GM12878 (cell line): ENCODE data around the gene COL15A1. TPM values are rescaled to one million over a fixed set of nuclear protein-coding genes. Genes with fewer than 3 reads are reported as not detected.

ENCODE experiments used
- ASH2L ChIP-seq: fragments of 300-600, 200-600 bp; sonication (generic); IDR thresholded peaks from 2 replicates; pipeline ENCODE4 v1.6.1; 2017; ENCODE audit warnings: low read depth, mild to moderate bottlenecking, borderline replicate concordance
- CHD2 ChIP-seq: IDR thresholded peaks from 2 replicates; pipeline ENCODE4 v1.6.1; 2011; ENCODE audit warnings: low read depth, low read length, improper control_type of control experiment, borderline replicate concordance
- CREM ChIP-seq: IDR thresholded peaks from 2 replicates; pipeline ENCODE4 v1.6.1; 2014; ENCODE audit warnings: antibody characterized with exemption, low read depth
- DPF2 ChIP-seq: fragments of 450-650 bp; IDR thresholded peaks from 2 replicates; pipeline ENCODE4 v1.6.1; 2017; ENCODE audit warnings: mild to moderate bottlenecking
- EED ChIP-seq: sonication (generic); IDR thresholded peaks from 2 replicates; pipeline ENCODE4 v1.6.1; 2016; ENCODE audit warnings: antibody characterized with exemption, low read depth
- ESRRA ChIP-seq: IDR thresholded peaks from 2 replicates; pipeline ENCODE4 v1.6.1; 2012; ENCODE audit warnings: mild to moderate bottlenecking, low read length, improper control_type of control experiment
- IRF4 ChIP-seq: IDR thresholded peaks from 2 replicates; pipeline ENCODE4 v1.6.1; 2011; ENCODE audit warnings: low read depth, low read length
- NR2F1 ChIP-seq: fragments of 450-650 bp; conservative IDR thresholded peaks from 2 replicates; pipeline ENCODE4 v1.6.1; 2017; ENCODE audit warnings: mild to moderate bottlenecking
- PBX3 ChIP-seq: IDR thresholded peaks from 2 replicates; pipeline ENCODE4 v1.6.1; 2011; ENCODE audit warnings: mild to moderate bottlenecking, low read depth, low read length, moderate library complexity; ENCODE audit not compliant: insufficient replicate concordance
- RAD21 ChIP-seq: IDR thresholded peaks from 2 replicates; pipeline ENCODE4 v1.6.1; 2011; ENCODE audit warnings: mild to moderate bottlenecking, low read depth, low read length, moderate library complexity; ENCODE audit not compliant: insufficient read depth
- RELA ChIP-seq: fragments of 450-650 bp; IDR thresholded peaks from 2 replicates; pipeline ENCODE4 v1.8.0; 2014; ENCODE audit warnings: borderline replicate concordance; ENCODE audit not compliant: partially characterized antibody
- SMC3 ChIP-seq: IDR thresholded peaks from 2 replicates; pipeline ENCODE4 v1.6.1; 2011; ENCODE audit warnings: low read length, improper control_type of control experiment, borderline replicate concordance
- TAF1 ChIP-seq: IDR thresholded peaks from 2 replicates; pipeline ENCODE4 v1.6.1; 2011; ENCODE audit warnings: mild to moderate bottlenecking, low read depth, low read length, borderline replicate concordance
- TCF7 ChIP-seq: IDR thresholded peaks from 2 replicates; pipeline ENCODE4 v1.6.1; 2014; ENCODE audit warnings: antibody characterized with exemption, borderline replicate concordance
- ZNF384 ChIP-seq: IDR thresholded peaks from 2 replicates; pipeline ENCODE4 v1.6.1; 2012; ENCODE audit warnings: low read depth, mild to moderate bottlenecking, low read length, improper control_type of control experiment, borderline replicate concordance
- polyA plus RNA-seq, 11 experiments: library from polyadenylated mRNA; depleted of rRNA in 4 of 11; unstranded in 6 of 11; stranded (reverse) in 5 of 11; fragments of >200 nt; fragmentation: Nextera tagmentation in 4 of 11; fragmentation: Illumina TruSeq in 1 of 11; extraction: Ambion mirVana in 4 of 11; extraction: Trizol in 1 of 11; gene quantifications; 1 replicate in 1 of 11; 2 replicates in 10 of 11; pipeline versions ENCODE4 v1.2.1 to v1.2.3, GENCODE V29; 2011 to 2016; ENCODE audit warnings: inconsistent platforms in 2 of 11, missing spikeins in 2 of 11, low read depth in 1 of 11
- total RNA-seq, 4 experiments: library from RNA; depleted of rRNA in 3 of 4; stranded (reverse); fragments of >200 nt in 3 of 4; fragmentation: Illumina TruSeq in 1 of 4; extraction: Trizol in 1 of 4; gene quantifications; 2 replicates each; pipeline versions ENCODE4 v1.2.1 to v1.2.3, GENCODE V29; 2013 to 2021
- TF ChIP-seq, protein P1 (sequence below): fragments of 450-650 bp; IDR thresholded peaks from 2 replicates; pipeline ENCODE4 v1.6.1; 2017; ENCODE audit warnings: borderline replicate concordance
- TF ChIP-seq, protein P2 (sequence below): fragments of 450-650 bp; IDR thresholded peaks from 2 replicates; pipeline ENCODE4 v1.6.1; 2018; ENCODE audit warnings: borderline replicate concordance, mild to moderate bottlenecking; ENCODE audit not compliant: partially characterized antibody
- TF ChIP-seq, protein P3 (sequence below): IDR thresholded peaks from 2 replicates; pipeline ENCODE4 v1.6.1; 2011; ENCODE audit warnings: low read depth, mild to moderate bottlenecking, low read length, moderate library complexity, borderline replicate concordance; ENCODE audit errors: extremely low read depth
- TF ChIP-seq, protein P4 (sequence below): fragments of 450-650 bp; IDR thresholded peaks from 2 replicates; pipeline ENCODE4 v1.6.1; 2017; ENCODE audit warnings: mild to moderate bottlenecking, moderate library complexity

COL15A1 gene
- total and polyA plus RNA-seq, 10 of the 15 experiments (the other 5 are each of a cell fraction or from before 2014, with no cell fraction given): 0.01 to 0.28 (median 0.06) TPM; not detected in 2

DNA sequence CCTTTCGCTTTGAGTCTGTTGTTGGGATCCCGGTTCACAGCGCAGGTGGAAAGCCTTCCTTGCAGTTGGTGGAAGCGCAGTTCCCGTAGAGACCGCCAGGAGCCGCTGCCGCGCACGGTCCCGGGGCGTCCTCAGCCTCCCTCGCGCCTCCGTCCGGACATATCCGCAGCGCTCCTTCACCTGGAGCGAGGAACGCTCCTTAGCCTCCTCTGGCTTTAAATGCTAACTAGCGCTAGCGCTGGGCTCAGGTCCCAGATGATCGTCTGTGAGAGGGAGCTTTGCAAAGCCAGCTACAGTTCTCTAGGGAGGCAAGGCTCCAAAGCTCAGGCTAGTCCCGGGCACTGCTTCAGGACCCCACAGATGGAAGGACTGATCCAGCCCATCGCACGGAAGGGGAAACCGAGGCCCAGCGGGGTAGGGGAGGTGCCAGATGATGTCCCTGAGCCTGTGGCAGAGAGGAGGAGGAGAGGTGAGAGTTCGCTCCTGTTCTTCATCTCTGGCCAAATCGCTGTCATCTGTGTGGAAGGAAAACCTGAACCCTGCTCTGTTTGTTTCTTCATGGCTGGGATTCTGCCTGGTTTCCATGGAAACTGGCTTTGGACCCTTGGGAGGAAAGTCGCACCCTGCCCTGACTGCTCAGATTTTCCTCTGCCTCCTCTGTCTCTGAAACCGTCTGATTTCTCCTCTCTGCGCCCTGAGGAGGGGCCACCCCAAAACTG is 31.4 kb downstream of the COL15A1 start (continued):
- TF ChIP-seq, protein P1, sequence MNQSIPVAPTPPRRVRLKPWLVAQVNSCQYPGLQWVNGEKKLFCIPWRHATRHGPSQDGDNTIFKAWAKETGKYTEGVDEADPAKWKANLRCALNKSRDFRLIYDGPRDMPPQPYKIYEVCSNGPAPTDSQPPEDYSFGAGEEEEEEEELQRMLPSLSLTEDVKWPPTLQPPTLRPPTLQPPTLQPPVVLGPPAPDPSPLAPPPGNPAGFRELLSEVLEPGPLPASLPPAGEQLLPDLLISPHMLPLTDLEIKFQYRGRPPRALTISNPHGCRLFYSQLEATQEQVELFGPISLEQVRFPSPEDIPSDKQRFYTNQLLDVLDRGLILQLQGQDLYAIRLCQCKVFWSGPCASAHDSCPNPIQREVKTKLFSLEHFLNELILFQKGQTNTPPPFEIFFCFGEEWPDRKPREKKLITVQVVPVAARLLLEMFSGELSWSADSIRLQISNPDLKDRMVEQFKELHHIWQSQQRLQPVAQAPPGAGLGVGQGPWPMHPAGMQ: no peak
- TF ChIP-seq, protein P2, sequence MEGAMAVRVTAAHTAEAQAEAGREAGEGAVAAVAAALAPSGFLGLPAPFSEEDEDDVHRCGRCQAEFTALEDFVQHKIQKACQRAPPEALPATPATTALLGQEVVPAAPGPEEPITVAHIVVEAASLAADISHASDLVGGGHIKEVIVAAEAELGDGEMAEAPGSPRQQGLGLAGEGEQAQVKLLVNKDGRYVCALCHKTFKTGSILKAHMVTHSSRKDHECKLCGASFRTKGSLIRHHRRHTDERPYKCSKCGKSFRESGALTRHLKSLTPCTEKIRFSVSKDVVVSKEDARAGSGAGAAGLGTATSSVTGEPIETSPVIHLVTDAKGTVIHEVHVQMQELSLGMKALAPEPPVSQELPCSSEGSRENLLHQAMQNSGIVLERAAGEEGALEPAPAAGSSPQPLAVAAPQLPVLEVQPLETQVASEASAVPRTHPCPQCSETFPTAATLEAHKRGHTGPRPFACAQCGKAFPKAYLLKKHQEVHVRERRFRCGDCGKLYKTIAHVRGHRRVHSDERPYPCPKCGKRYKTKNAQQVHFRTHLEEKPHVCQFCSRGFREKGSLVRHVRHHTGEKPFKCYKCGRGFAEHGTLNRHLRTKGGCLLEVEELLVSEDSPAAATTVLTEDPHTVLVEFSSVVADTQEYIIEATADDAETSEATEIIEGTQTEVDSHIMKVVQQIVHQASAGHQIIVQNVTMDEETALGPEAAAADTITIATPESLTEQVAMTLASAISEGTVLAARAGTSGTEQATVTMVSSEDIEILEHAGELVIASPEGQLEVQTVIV: no peak
- TF ChIP-seq TCF7 (no peak), RELA (peak; percentile 44), ASH2L (no peak), SMC3 (peak; percentile 87), CHD2 (no peak), TAF1 (no peak), IRF4 (0 out of 2 replicates have a peak, but pooled peaks have one; percentile 34), DPF2 (no peak), ZNF384 (no peak), RAD21 (peak; percentile 78), ESRRA (no peak), NR2F1 (no peak), EED (no peak; the same call in 1 of the 2 replicates), CREM (no peak), PBX3 (no peak)
- TF ChIP-seq, protein P3, sequence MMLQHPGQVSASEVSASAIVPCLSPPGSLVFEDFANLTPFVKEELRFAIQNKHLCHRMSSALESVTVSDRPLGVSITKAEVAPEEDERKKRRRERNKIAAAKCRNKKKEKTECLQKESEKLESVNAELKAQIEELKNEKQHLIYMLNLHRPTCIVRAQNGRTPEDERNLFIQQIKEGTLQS: 0 out of 2 replicates have a peak, but pooled peaks have one; percentile 17
- TF ChIP-seq, protein P4, sequence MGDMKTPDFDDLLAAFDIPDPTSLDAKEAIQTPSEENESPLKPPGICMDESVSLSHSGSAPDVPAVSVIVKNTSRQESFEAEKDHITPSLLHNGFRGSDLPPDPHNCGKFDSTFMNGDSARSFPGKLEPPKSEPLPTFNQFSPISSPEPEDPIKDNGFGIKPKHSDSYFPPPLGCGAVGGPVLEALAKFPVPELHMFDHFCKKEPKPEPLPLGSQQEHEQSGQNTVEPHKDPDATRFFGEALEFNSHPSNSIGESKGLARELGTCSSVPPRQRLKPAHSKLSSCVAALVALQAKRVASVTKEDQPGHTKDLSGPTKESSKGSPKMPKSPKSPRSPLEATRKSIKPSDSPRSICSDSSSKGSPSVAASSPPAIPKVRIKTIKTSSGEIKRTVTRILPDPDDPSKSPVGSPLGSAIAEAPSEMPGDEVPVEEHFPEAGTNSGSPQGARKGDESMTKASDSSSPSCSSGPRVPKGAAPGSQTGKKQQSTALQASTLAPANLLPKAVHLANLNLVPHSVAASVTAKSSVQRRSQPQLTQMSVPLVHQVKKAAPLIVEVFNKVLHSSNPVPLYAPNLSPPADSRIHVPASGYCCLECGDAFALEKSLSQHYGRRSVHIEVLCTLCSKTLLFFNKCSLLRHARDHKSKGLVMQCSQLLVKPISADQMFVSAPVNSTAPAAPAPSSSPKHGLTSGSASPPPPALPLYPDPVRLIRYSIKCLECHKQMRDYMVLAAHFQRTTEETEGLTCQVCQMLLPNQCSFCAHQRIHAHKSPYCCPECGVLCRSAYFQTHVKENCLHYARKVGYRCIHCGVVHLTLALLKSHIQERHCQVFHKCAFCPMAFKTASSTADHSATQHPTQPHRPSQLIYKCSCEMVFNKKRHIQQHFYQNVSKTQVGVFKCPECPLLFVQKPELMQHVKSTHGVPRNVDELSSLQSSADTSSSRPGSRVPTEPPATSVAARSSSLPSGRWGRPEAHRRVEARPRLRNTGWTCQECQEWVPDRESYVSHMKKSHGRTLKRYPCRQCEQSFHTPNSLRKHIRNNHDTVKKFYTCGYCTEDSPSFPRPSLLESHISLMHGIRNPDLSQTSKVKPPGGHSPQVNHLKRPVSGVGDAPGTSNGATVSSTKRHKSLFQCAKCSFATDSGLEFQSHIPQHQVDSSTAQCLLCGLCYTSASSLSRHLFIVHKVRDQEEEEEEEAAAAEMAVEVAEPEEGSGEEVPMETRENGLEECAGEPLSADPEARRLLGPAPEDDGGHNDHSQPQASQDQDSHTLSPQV: no peak
